Measurements from ENCODE around the gene CYTIP.

DNA sequence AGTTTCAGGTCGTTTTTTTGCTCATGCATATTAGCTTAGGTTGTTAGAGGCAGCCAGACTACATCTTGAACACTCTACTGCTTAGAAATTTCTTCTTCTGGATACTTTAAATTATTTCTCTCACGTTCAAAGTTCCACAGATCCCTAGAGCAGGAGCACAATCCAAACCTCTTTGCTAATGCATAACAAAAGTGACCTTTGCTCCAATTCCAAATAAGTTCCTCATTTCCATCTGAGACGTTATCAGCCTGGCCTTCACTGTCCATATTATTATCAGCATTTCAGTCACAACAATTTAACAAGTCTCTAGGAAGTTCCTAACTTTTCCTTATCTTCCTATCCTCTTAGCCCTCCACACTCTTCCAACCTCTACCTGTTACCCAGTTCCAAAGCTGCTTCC is 67.8 kb downstream of the CYTIP start:
- TF ChIP-seq EZH2phosphoT487 (IDR thresholded peaks at IDR 0.05; ENCODE audit: insufficient read depth, low read depth) (no peak), EZH2 (IDR thresholded peaks at IDR 0.05; ENCODE audit: insufficient read depth, poor library complexity, severe bottlenecking) (no peak)
